HCT116 (cell line): ENCODE results near the gene SLC12A7. TPM values are rescaled to one million over a fixed set of nuclear protein-coding genes. Genes with fewer than 3 reads are reported as not detected.

Experiments
- microRNA-seq: library from miRNA; unstranded; fragments of <30 nt; microRNA quantifications from one replicate; pipeline ENCODE4, GENCODE V29; 2016; ENCODE audit warnings: borderline number of aligned reads
- total RNA-seq: library from RNA; stranded (reverse); gene quantifications from one replicate; pipeline ENCODE4 v1.2.1, GENCODE V29; 2021; ENCODE audit not compliant: unreplicated experiment

SLC12A7 gene
- total RNA-seq, 1 experiment from 2014 or later: 29.6 TPM

Small RNA genes lying within 50 kb of the gene (microRNA-seq; reads per million reads assigned to microRNA genes)
- not detected for gene MIR4635

Other genes starting within 250 kb of the SLC12A7 start
- gene BRD9, start 219.3 kb downstream of the SLC12A7 start, total RNA-seq: 54.6 TPM
- gene TRIP13, start 219.2 kb downstream of the SLC12A7 start, total RNA-seq: 45.0 TPM
- 20.4 TPM for gene NKD2, start 103.3 kb downstream of the SLC12A7 start, total RNA-seq
- gene SLC6A19, start 89.5 kb upstream of the SLC12A7 start, total RNA-seq: not detected
- not detected for gene SLC6A18, start 113.3 kb upstream of the SLC12A7 start, total RNA-seq
- gene TERT, start 183.0 kb upstream of the SLC12A7 start, total RNA-seq: 6.9 TPM
- 98.4 TPM for gene CLPTM1L, start 233.0 kb upstream of the SLC12A7 start, total RNA-seq